Measurements from ENCODE around the gene GSAP.

- TF ChIP-seq CTCF (IDR thresholded peaks at IDR 0.05) = no peak
- no peak for TF ChIP-seq POLR2A (IDR thresholded peaks at IDR 0.05)
Observed at GRCh38 chr7:77443042-77443441, 26.9 kb upstream of the GSAP start.

Measured in thyroid gland (tissue), 4 donors.